Choroid plexus epithelial cell (primary cell): ENCODE measurements around the gene ZFAND6.

Experiments
- DNase-seq: peaks from one replicate; pipeline ENCODE4 v3.0.0-alpha.2; 2010; ENCODE audit warnings: low read depth
- H3K4me3 ChIP-seq: 2 replicates; pipeline ENCODE4 v1.5.1; 2011; ENCODE audit warnings: low read depth, mild to moderate bottlenecking, control low read depth, low read length, moderate library complexity
- CTCF ChIP-seq: conservative IDR thresholded peaks from 2 replicates; pipeline ENCODE4 v1.5.1; 2011; ENCODE audit warnings: low read depth, mild to moderate bottlenecking, control low read depth, inconsistent platforms, low read length, moderate library complexity

Gene ZFAND6

GRCh38 chr15:80100247-80100646, 40.8 kb downstream of the ZFAND6 start:
- no peak overlapping the region for H3K4me3 ChIP-seq
- no peak for DNase-seq
- no peak for TF ChIP-seq CTCF

- no peak for DNase-seq
- H3K4me3 ChIP-seq: no peak overlapping the region
- TF ChIP-seq CTCF: no peak
Measured at GRCh38 chr15:80105193-80105592, 45.7 kb downstream of the ZFAND6 start.

DNA sequence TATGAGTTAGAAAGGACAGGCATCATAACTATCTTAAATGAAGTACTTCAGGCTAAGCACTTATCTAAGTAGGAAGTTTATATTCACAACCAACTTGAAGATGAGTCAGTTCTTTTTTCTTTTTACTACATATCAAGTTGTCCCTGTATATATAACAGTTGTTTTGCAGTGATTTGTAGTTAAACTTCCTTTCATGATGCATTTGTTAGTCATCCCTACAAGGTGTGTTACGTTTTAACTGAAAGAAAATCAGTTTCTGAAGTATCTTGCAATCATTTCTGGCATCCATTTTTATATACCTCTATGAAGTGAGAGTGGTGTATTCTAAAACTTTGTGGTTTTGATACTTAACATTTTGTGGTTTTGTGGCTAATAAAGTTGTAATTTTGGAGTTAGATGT, 46.1 kb downstream of the ZFAND6 start:
- H3K4me3 ChIP-seq: no peak overlapping the region

DNA sequence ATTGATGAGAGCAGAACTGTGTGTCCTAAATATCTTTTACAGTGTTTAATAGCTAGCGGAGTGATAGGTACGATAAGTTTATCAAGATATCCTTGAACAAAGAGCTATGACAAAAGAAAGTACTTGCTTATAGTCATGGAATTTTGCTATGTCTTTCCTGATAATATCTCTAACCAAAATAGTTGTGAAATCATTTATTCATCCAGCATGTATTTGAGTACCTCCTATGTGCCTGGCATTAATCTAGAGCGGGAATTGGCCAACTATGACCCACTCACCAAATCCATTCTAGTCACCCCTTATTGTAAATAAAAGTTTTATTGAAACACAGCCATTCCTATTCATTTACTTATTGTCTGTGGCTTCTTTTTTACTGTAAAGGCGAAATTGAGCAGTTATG, 46.6 kb downstream of the ZFAND6 start:
- no peak overlapping the region for H3K4me3 ChIP-seq
- DNase-seq: peak; percentile 18
- TF ChIP-seq CTCF: no peak

More for the DNA sequence above, 46.1 kb downstream of the ZFAND6 start:
- DNase-seq: peak; percentile 57
- no peak for TF ChIP-seq CTCF

GRCh38 chr15:80107204-80107603, 47.7 kb downstream of the ZFAND6 start:
- H3K4me3 ChIP-seq: no peak overlapping the region
- no peak for DNase-seq
- TF ChIP-seq CTCF: no peak

DNA sequence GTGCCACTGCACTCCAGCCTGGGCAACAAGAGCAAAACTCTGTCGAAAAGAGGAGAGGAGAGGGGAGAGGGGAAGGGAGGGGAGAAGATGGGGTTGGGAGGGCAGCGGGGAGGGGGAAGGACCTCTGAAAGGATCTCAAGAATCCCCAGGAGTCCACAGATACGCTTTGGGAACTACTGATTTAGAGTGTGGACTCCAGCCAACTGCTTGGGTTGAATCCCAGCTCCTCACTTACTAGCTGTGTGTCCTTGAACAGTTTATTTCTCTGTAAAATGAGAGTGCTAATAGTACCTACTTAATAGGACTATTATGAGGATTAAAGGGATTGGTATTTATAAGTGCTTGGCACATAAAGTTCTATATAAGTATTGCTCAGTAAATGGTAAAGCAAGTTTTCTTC, 48.3 kb downstream of the ZFAND6 start:
- no peak for TF ChIP-seq CTCF
- no peak for DNase-seq
- H3K4me3 ChIP-seq: no peak overlapping the region

- no peak for DNase-seq
- TF ChIP-seq CTCF: no peak
Measured at GRCh38 chr15:80109388-80109787, 49.9 kb downstream of the ZFAND6 start.

More at GRCh38 chr15:80109388-80109787, 49.9 kb downstream of the ZFAND6 start:
- no peak overlapping the region for H3K4me3 ChIP-seq
